Measurements from ENCODE around the gene METRNL.
"Not testable (repeated sequence)": the region's sequence is repeated elsewhere in the genome, so short reads cannot be mapped to it uniquely, and the experiment has no call there.

The METRNL gene

GRCh38 chr17:83061586-83061985 lies 17.8 kb upstream of the METRNL start:
- no peak for TF ChIP-seq CTCF (IDR thresholded peaks at IDR 0.05; ENCODE audit: extremely low read depth, missing control alignments)
- no peak for DNase-seq (ENCODE audit: low spot score)

- TF ChIP-seq CTCF (IDR thresholded peaks at IDR 0.05; ENCODE audit: extremely low read depth, missing control alignments): no peak
- no peak for DNase-seq (ENCODE audit: low spot score)
Measured at GRCh38 chr17:83062011-83062817, 17.2 kb upstream of the METRNL start.

- no peak for DNase-seq (ENCODE audit: low spot score)
- no peak for TF ChIP-seq CTCF (IDR thresholded peaks at IDR 0.05; ENCODE audit: extremely low read depth, missing control alignments)
Measured at GRCh38 chr17:83062818-83063671, 16.4 kb upstream of the METRNL start.

GRCh38 chr17:83064021-83064731 lies 15.2 kb upstream of the METRNL start:
- no peak for DNase-seq (ENCODE audit: low spot score)
- no peak for TF ChIP-seq CTCF (IDR thresholded peaks at IDR 0.05; ENCODE audit: extremely low read depth, missing control alignments)

GRCh38 chr17:83064732-83065659 lies 14.4 kb upstream of the METRNL start:
- no peak for DNase-seq (ENCODE audit: low spot score)
- TF ChIP-seq CTCF (IDR thresholded peaks at IDR 0.05; ENCODE audit: extremely low read depth, missing control alignments): no peak

- TF ChIP-seq CTCF (IDR thresholded peaks at IDR 0.05; ENCODE audit: extremely low read depth, missing control alignments): no peak
- DNase-seq (ENCODE audit: low spot score): no peak
Measured at GRCh38 chr17:83065660-83066542, 13.5 kb upstream of the METRNL start.

- not testable (repeated sequence) for DNase-seq (ENCODE audit: low spot score)
Measured at GRCh38 chr17:83066543-83066890, 12.9 kb upstream of the METRNL start.
